Fibroblast of peridontal ligament (primary cell): ENCODE results near the gene SLCO1A2.

Experiments used
- DNase-seq: peaks from one replicate; pipeline ENCODE4 v3.0.0-alpha.2; 2010; ENCODE audit errors: extremely low read depth

SLCO1A2 gene

GRCh38 chr12:21328578-21328977 lies 6.1 kb downstream of the SLCO1A2 start:
- no peak for DNase-seq

GRCh38 chr12:21324551-21324950 lies 10.2 kb downstream of the SLCO1A2 start:
- DNase-seq, result no peak

GRCh38 chr12:21323736-21324135 lies 11.0 kb downstream of the SLCO1A2 start:
- no peak for DNase-seq

GRCh38 chr12:21308785-21309184 lies 25.9 kb downstream of the SLCO1A2 start:
- DNase-seq, result no peak

- no peak for DNase-seq
Measured at GRCh38 chr12:21305661-21306060, 29.1 kb downstream of the SLCO1A2 start.

- no peak for DNase-seq
Measured at GRCh38 chr12:21300632-21301031, 34.1 kb downstream of the SLCO1A2 start.

- DNase-seq, result peak; percentile 28
Measured at GRCh38 chr12:21296751-21297406, 37.8 kb downstream of the SLCO1A2 start.

- DNase-seq, result no peak
Measured at GRCh38 chr12:21296348-21296747, 38.4 kb downstream of the SLCO1A2 start.

- DNase-seq, result no peak
Measured at GRCh38 chr12:21294176-21294575, 40.5 kb downstream of the SLCO1A2 start.

GRCh38 chr12:21292111-21292510 lies 42.6 kb downstream of the SLCO1A2 start:
- no peak for DNase-seq

- DNase-seq, result no peak
Measured at GRCh38 chr12:21289698-21290097, 45.0 kb downstream of the SLCO1A2 start.

- no peak for DNase-seq
Measured at GRCh38 chr12:21276826-21277225, 57.9 kb downstream of the SLCO1A2 start.

- DNase-seq, result no peak
Measured at GRCh38 chr12:21265932-21266331, 68.8 kb downstream of the SLCO1A2 start.

- DNase-seq, result no peak
Measured at GRCh38 chr12:21264232-21264631, 70.5 kb downstream of the SLCO1A2 start.

- no peak for DNase-seq
Measured at GRCh38 chr12:21257172-21257571, 77.5 kb downstream of the SLCO1A2 start.

GRCh38 chr12:21252070-21252469 lies 82.6 kb downstream of the SLCO1A2 start:
- DNase-seq, result no peak

GRCh38 chr12:21248679-21249078 lies 86.0 kb downstream of the SLCO1A2 start:
- DNase-seq, result peak; percentile 4

GRCh38 chr12:21239866-21240265 lies 94.9 kb downstream of the SLCO1A2 start:
- no peak for DNase-seq

- DNase-seq, result no peak
Measured at GRCh38 chr12:21234395-21234794, 100.3 kb downstream of the SLCO1A2 start.

GRCh38 chr12:21223930-21224329 lies 110.8 kb downstream of the SLCO1A2 start:
- DNase-seq, result no peak

- no peak for DNase-seq
Measured at GRCh38 chr12:21221778-21222177, 112.9 kb downstream of the SLCO1A2 start.

- DNase-seq, result no peak
Measured at GRCh38 chr12:21221072-21221471, 113.6 kb downstream of the SLCO1A2 start.

- DNase-seq, result no peak
Measured at GRCh38 chr12:21220266-21220665, 114.5 kb downstream of the SLCO1A2 start.

GRCh38 chr12:21219206-21219605 lies 115.5 kb downstream of the SLCO1A2 start:
- no peak for DNase-seq
